ENCODE data around the gene PI4KA. TPM values are rescaled to one million over a fixed set of nuclear protein-coding genes. Genes with fewer than 3 reads are reported as not detected.

The PI4KA gene
- total RNA-seq, 1 donor from 2014 or later = 24.4 TPM

- DNase-seq (ENCODE audit: low spot score) = no peak
- no peak overlapping the region for H3K4me2 ChIP-seq
- H3K4me1 Mint-ChIP-seq = no peaks in the 10 kb centered on the region
- H3K4me3 ChIP-seq = no peak overlapping the region
- H3K79me2 ChIP-seq (ENCODE audit: low read depth) = no peaks in the 10 kb centered on the region
- H2AFZ ChIP-seq (replicated peaks) = no peak overlapping the region
- H3K27me3 ChIP-seq = no peaks in the 10 kb centered on the region
- no peaks in the 10 kb centered on the region for H3K36me3 ChIP-seq
- peaks cover 26% of the 10 kb centered on the region for H3K36me3 Mint-ChIP-seq
- H3K27ac ChIP-seq = no peak overlapping the region
- H3K4me3 Mint-ChIP-seq = no peak overlapping the region
- no peaks in the 10 kb centered on the region for H3K9me3 ChIP-seq (ENCODE audit: low read depth)
- no peak overlapping the region for H3K9ac ChIP-seq
- no peak overlapping the region for H3K27ac Mint-ChIP-seq
- H3K9me3 Mint-ChIP-seq = no peaks in the 10 kb centered on the region
- H3K27me3 Mint-ChIP-seq (ENCODE audit: insufficient read depth, low read depth) = no peaks in the 10 kb centered on the region
- no peaks in the 10 kb centered on the region for H3F3A ChIP-seq (ENCODE audit: low read depth)
- H4K20me1 ChIP-seq (ENCODE audit: low read depth) = no peaks in the 10 kb centered on the region
- TF ChIP-seq EZH2phosphoT487 (IDR thresholded peaks at IDR 0.05) = no peak
- TF ChIP-seq EZH2 (IDR thresholded peaks at IDR 0.05) = no peak
- TF ChIP-seq CTCF (IDR thresholded peaks at IDR 0.05) = no peak
- no peaks in the 10 kb centered on the region for H3K4me1 ChIP-seq
Observed at GRCh38 chr22:20760084-20760483, 98.5 kb downstream of the PI4KA start.

- no peaks in the 10 kb centered on the region for H3K9me3 ChIP-seq (ENCODE audit: low read depth)
- H3K79me2 ChIP-seq (ENCODE audit: low read depth) = no peaks in the 10 kb centered on the region
- H3K27ac ChIP-seq = no peak overlapping the region
- H3K4me3 ChIP-seq = no peak overlapping the region
- no peak overlapping the region for H3K9ac ChIP-seq
- no peak overlapping the region for H3K4me2 ChIP-seq
- peak; percentile 14 for DNase-seq (ENCODE audit: low spot score)
- no peaks in the 10 kb centered on the region for H3K4me1 ChIP-seq
- H3F3A ChIP-seq (ENCODE audit: low read depth) = no peaks in the 10 kb centered on the region
- H4K20me1 ChIP-seq (ENCODE audit: low read depth) = no peaks in the 10 kb centered on the region
- H3K4me3 Mint-ChIP-seq = no peak overlapping the region
- no peak overlapping the region for H3K27ac Mint-ChIP-seq
- H3K27me3 Mint-ChIP-seq (ENCODE audit: insufficient read depth, low read depth) = peaks cover 3% of the 10 kb centered on the region
- H3K9me3 Mint-ChIP-seq = no peaks in the 10 kb centered on the region
- TF ChIP-seq EZH2 (IDR thresholded peaks at IDR 0.05) = no peak
- TF ChIP-seq CTCF (IDR thresholded peaks at IDR 0.05) = peak; percentile 42
- H3K36me3 ChIP-seq = no peaks in the 10 kb centered on the region
- H2AFZ ChIP-seq (replicated peaks) = no peak overlapping the region
- no peaks in the 10 kb centered on the region for H3K4me1 Mint-ChIP-seq
- H3K36me3 Mint-ChIP-seq = peaks cover 21% of the 10 kb centered on the region
- no peaks in the 10 kb centered on the region for H3K27me3 ChIP-seq
Observed at GRCh38 chr22:20758688-20759087, 99.9 kb downstream of the PI4KA start.

DNA sequence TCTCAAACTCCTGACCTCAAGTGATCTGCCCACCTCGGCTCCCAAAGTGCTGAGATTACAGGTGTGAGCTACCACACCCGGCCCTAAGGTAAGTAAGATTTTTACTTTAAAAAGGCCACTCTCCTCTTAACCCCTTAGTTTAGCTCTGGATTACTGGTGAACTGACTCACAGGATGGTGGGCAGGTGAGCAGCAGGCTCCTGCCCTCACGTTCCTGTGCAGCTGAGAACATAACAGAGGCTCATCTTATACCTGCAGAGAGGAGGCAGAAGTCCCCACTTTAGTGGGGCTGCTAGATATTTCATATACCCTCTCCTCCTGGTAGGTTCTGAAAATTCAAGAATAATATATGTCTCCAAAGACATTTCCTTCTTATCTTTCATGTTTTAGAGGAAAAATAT is 101.8 kb downstream of the PI4KA start:
- DNase-seq (ENCODE audit: low spot score) = no peak
- Histone ChIP-seq H3K4me3 (no peak overlapping the region), H3K4me2 (no peak overlapping the region), H3F3A (ENCODE audit: low read depth) (no peaks in the 10 kb centered on the region), H3K27me3 (no peaks in the 10 kb centered on the region), H4K20me1 (ENCODE audit: low read depth) (no peaks in the 10 kb centered on the region), H3K27ac (no peak overlapping the region), H2AFZ (replicated peaks) (no peak overlapping the region), H3K79me2 (ENCODE audit: low read depth) (no peaks in the 10 kb centered on the region), H3K36me3 (no peaks in the 10 kb centered on the region), H3K9ac (no peak overlapping the region), H3K9me3 (ENCODE audit: low read depth) (no peaks in the 10 kb centered on the region), H3K4me1 (no peaks in the 10 kb centered on the region)
- peaks cover 19% of the 10 kb centered on the region for H3K36me3 Mint-ChIP-seq
- no peaks in the 10 kb centered on the region for H3K4me1 Mint-ChIP-seq
- H3K9me3 Mint-ChIP-seq = no peaks in the 10 kb centered on the region
- TF ChIP-seq CTCF (IDR thresholded peaks at IDR 0.05) (no peak), EZH2phosphoT487 (IDR thresholded peaks at IDR 0.05) (no peak), EZH2 (IDR thresholded peaks at IDR 0.05) (no peak)
- peak overlapping the region; percentile 82 for H3K27ac Mint-ChIP-seq
- H3K4me3 Mint-ChIP-seq = no peak overlapping the region
- H3K27me3 Mint-ChIP-seq (ENCODE audit: insufficient read depth, low read depth) = peaks cover 3% of the 10 kb centered on the region

Measured in neural progenitor cell (in vitro differentiated cells).